Measurements from ENCODE around the gene MAST2. TPM values are rescaled to one million over a fixed set of nuclear protein-coding genes. Genes with fewer than 3 reads are reported as not detected.

MAST2 gene
- total and polyA plus RNA-seq, 2 of the 4 experiments (the other 2 are of a cell fraction), result 14.2 to 41.0 TPM

GRCh38 chr1:45886229-45886628, 82.8 kb downstream of the MAST2 start:
- no TSS peak for BruUV-seq (replicated peaks)
- H3K9me3 ChIP-seq (ENCODE audit: control insufficient read depth, insufficient read depth, low read length), result no peaks in the 10 kb centered on the region
- no peak overlapping the region for H3K9ac ChIP-seq (ENCODE audit: low read depth, low read length)
- H4K8ac ChIP-seq (ENCODE audit: low read depth in 2 of 2, low read length in 2 of 2), result no peak overlapping the region
- DNase-seq (no peak), ATAC-seq (ENCODE audit: low read depth) (no peak)
- H4K20me1 ChIP-seq (ENCODE audit: insufficient read depth, low read length), result no peaks in the 10 kb centered on the region
- H3K4ac ChIP-seq (ENCODE audit: low read depth, low read length), result no peak overlapping the region
- no peak overlapping the region for H4K5ac ChIP-seq (ENCODE audit: low read depth, low read length)
- H2BK15ac ChIP-seq (ENCODE audit: low read depth, low read length), result no peak overlapping the region
- H3K14ac ChIP-seq (replicated peaks; ENCODE audit: low read depth, low read length), result no peak overlapping the region
- dilution Hi-C loops (cut with HindIII; ENCODE audit: low sequenced_read_pairs, unreplicated experiment), result no loop called here
- peaks cover 38 to 60% of the 10 kb centered on the region in 2 experiments for H3K79me1 ChIP-seq (ENCODE audit: low read depth in 1 of 2, low read length in 2 of 2)
- intact Hi-C loops (cut with micrococcal nuclease), result no loop called here
- no peak overlapping the region for H3K4me3 ChIP-seq (ENCODE audit: insufficient read depth, low read depth, low read length)
- no peak overlapping the region for H3K27ac ChIP-seq (ENCODE audit: insufficient read depth, low read length)
- peaks cover 3% of the 10 kb centered on the region; the same call in 1 of the 2 replicates for H3K9me1 ChIP-seq (ENCODE audit: insufficient read depth, low read length)
- no peak overlapping the region for H3K23ac ChIP-seq (ENCODE audit: low read depth, low read length)
- ChIA-PET POLR2A (ENCODE audit: unreplicated experiment) (interaction anchor here (0.6 kb wide), 1 partner anchor 44 kb away, joined by 3 read pairs; no protein-coding TSS in a partner anchor), CTCF (no interaction called here)
- no peak overlapping the region for H3K4me2 ChIP-seq (ENCODE audit: low read depth, low read length)
- no peak overlapping the region for H2BK120ac ChIP-seq (ENCODE audit: low read depth, low read length)
- H2AFZ ChIP-seq (replicated peaks; ENCODE audit: low read length, poor library complexity), result no peak overlapping the region
- no peaks in the 10 kb centered on the region for H3K27me3 ChIP-seq (ENCODE audit: control insufficient read depth, insufficient read depth, low read length)
- H2BK20ac ChIP-seq (ENCODE audit: low read depth, low read length), result no peak overlapping the region
- no peak overlapping the region for H2AK5ac ChIP-seq (ENCODE audit: low read depth, low read length)
- in situ Hi-C loops (cut with MboI; ENCODE audit: low sequenced_read_pairs), result no loop called here
- no peak overlapping the region for H3K56ac ChIP-seq (ENCODE audit: extremely low read depth, insufficient read depth, low read length)
- H2AK9ac ChIP-seq (replicated peaks; ENCODE audit: low read depth, low read length, poor library complexity), result no peak overlapping the region
- peaks cover 13% of the 10 kb centered on the region for H3K4me1 ChIP-seq (ENCODE audit: control insufficient read depth, insufficient read depth, low read length)
- H3K36me3 ChIP-seq (ENCODE audit: control insufficient read depth, insufficient read depth, low read length), result no peaks in the 10 kb centered on the region
- H3K18ac ChIP-seq (ENCODE audit: low read depth, low read length), result no peak overlapping the region
- H4K91ac ChIP-seq (ENCODE audit: insufficient read depth, low read depth, low read length), result no peak overlapping the region
- TF ChIP-seq NFE2L2 (IDR thresholded peaks at IDR 0.05; ENCODE audit: low read depth, low read length), result no peak
- TF ChIP-seq CEBPB (IDR thresholded peaks at IDR 0.05; ENCODE audit: low read depth, low read length), result no peak
- TF ChIP-seq FOS (IDR thresholded peaks at IDR 0.05; ENCODE audit: low read depth, low read length), result no peak
- no peak for TF ChIP-seq MAZ (IDR thresholded peaks at IDR 0.05; ENCODE audit: borderline replicate concordance, low read depth, low read length)
- TF ChIP-seq RCOR1 (IDR thresholded peaks at IDR 0.05; ENCODE audit: insufficient replicate concordance, low read length), result no peak
- TF ChIP-seq USF2 (IDR thresholded peaks at IDR 0.05; ENCODE audit: low read depth, low read length), result no peak
- TF ChIP-seq BHLHE40 (IDR thresholded peaks at IDR 0.05; ENCODE audit: low read depth, low read length), result no peak
- no peak for TF ChIP-seq CTCF (conservative IDR thresholded peaks at IDR 0.05; ENCODE audit: low read depth, low read length)
- TF ChIP-seq RAD21 (IDR thresholded peaks at IDR 0.05; ENCODE audit: low read length), result no peak
- no peak for TF ChIP-seq MXI1 (IDR thresholded peaks at IDR 0.05; ENCODE audit: borderline replicate concordance, low read depth, low read length)
- no peak for TF ChIP-seq RFX5 (IDR thresholded peaks at IDR 0.05; ENCODE audit: low read depth, low read length)
- TF ChIP-seq SMC3 (IDR thresholded peaks at IDR 0.05; ENCODE audit: low read depth, low read length), result no peak
- TF ChIP-seq, protein P1, sequence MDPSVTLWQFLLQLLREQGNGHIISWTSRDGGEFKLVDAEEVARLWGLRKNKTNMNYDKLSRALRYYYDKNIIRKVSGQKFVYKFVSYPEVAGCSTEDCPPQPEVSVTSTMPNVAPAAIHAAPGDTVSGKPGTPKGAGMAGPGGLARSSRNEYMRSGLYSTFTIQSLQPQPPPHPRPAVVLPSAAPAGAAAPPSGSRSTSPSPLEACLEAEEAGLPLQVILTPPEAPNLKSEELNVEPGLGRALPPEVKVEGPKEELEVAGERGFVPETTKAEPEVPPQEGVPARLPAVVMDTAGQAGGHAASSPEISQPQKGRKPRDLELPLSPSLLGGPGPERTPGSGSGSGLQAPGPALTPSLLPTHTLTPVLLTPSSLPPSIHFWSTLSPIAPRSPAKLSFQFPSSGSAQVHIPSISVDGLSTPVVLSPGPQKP (IDR thresholded peaks at IDR 0.05; ENCODE audit: borderline replicate concordance, low read depth, low read length), result no peak
- no peak for TF ChIP-seq MAFK (IDR thresholded peaks at IDR 0.05; ENCODE audit: low read depth, low read length)
- no peak for TF ChIP-seq POLR2A (IDR thresholded peaks at IDR 0.05; ENCODE audit: low read depth, low read length)
- TF ChIP-seq CHD1 (IDR thresholded peaks at IDR 0.05; ENCODE audit: low read depth, low read length), result no peak
- WGBS, 2 experiments (ENCODE audit: extremely low coverage in 2 of 2, insufficient read length in 1 of 2), result no CpG with 5 or more reads among the region's 2 CpGs
- no peak overlapping the region for H2BK5ac ChIP-seq (ENCODE audit: low read depth, low read length, poor library complexity, severe bottlenecking)

Measured in IMR-90 (cell line).